Gastroesophageal sphincter (tissue), 4 donors: ENCODE measurements around the gene FBXO47. TPM values are rescaled to one million over a fixed set of nuclear protein-coding genes. Genes with fewer than 3 reads are reported as not detected.
A peak's percentile ranks its signal among the peaks of the same experiment; 100 is the strongest.

ENCODE experiments used
- ATAC-seq: fragments of 150-250 bp; one replicate; pipeline ENCODE4 v1.9.1; 2016; ENCODE audit warnings: mild to moderate bottlenecking, moderate library complexity
- H3K27ac ChIP-seq, 4 donors: fragments of 200-600 bp; sonication (generic) in 3 of 4; 1 replicate in 3 of 4; 2 replicates in 1 of 4; pipeline ENCODE4 v1.5.1; 2016 to 2019
- H3K27me3 ChIP-seq: fragments of 200-600 bp; sonication (generic); one replicate; pipeline ENCODE4 v1.5.1; 2019
- H3K36me3 ChIP-seq, 2 donors: fragments of 200-600 bp; sonication (generic); one replicate each; pipeline ENCODE4 v1.5.1; 2019; ENCODE audit warnings: control low read depth in 1 of 2
- H3K4me1 ChIP-seq, 3 donors: fragments of 200-600 bp; sonication (generic); 1 replicate in 2 of 3; 2 replicates in 1 of 3; pipeline ENCODE4 v1.5.1; 2016 to 2019; ENCODE audit warnings: control low read depth in 2 of 3
- H3K4me3 ChIP-seq, 2 donors: fragments of 200-600 bp; sonication (generic); one replicate each; pipeline ENCODE4 v1.5.1; 2019; ENCODE audit warnings: mild to moderate bottlenecking in 1 of 2, moderate library complexity in 1 of 2
- H3K9me3 ChIP-seq, 3 donors: fragments of 200-600 bp; sonication (generic); one replicate each; pipeline ENCODE4 v1.5.1; 2017 to 2019; ENCODE audit warnings: control low read depth in 2 of 3
- EP300 ChIP-seq: sonication (generic); formaldehyde crosslinking; IDR thresholded peaks from one replicate; pipeline ENCODE4 v1.6.1; 2017; ENCODE audit warnings: antibody characterized with exemption, mild to moderate bottlenecking
- POLR2A ChIP-seq, 2 donors: fragments of 450-650 bp; IDR thresholded peaks; one replicate each; pipeline ENCODE4 v1.6.1; 2017; ENCODE audit warnings: antibody characterized with exemption in 2 of 2, mild to moderate bottlenecking in 2 of 2, moderate library complexity in 1 of 2
- POLR2AphosphoS5 ChIP-seq: sonication (generic); formaldehyde crosslinking; IDR thresholded peaks from one replicate; pipeline ENCODE4 v1.6.1; 2017; ENCODE audit warnings: antibody characterized with exemption
- WGBS, 2 donors: methylation state at CpG; one replicate each; pipeline ENCODE4 v1.1.5; 2018; ENCODE audit warnings: low coverage in 1 of 2; 5-methylcytosine and 5-hydroxymethylcytosine counted together
- total RNA-seq, 4 donors: library from RNA; depleted of rRNA; stranded (reverse); fragments of >200 nt; gene quantifications; one replicate each; pipeline ENCODE4 v1.1.0, GENCODE V29; 2016
- TF ChIP-seq, protein P1 (sequence below), 4 experiments: fragments of 200-600 bp in 2 of 4; fragments of 450-650 bp in 2 of 4; sonication (generic) in 1 of 4; IDR thresholded peaks; one replicate each; pipeline ENCODE4 v1.5.1; 2017 to 2019; ENCODE audit warnings: antibody characterized with exemption in 4 of 4, mild to moderate bottlenecking in 2 of 4, moderate library complexity in 2 of 4

FBXO47 gene
- total RNA-seq, 4 donors from 2014 or later: 0.25 TPM; not detected in 3

DNA sequence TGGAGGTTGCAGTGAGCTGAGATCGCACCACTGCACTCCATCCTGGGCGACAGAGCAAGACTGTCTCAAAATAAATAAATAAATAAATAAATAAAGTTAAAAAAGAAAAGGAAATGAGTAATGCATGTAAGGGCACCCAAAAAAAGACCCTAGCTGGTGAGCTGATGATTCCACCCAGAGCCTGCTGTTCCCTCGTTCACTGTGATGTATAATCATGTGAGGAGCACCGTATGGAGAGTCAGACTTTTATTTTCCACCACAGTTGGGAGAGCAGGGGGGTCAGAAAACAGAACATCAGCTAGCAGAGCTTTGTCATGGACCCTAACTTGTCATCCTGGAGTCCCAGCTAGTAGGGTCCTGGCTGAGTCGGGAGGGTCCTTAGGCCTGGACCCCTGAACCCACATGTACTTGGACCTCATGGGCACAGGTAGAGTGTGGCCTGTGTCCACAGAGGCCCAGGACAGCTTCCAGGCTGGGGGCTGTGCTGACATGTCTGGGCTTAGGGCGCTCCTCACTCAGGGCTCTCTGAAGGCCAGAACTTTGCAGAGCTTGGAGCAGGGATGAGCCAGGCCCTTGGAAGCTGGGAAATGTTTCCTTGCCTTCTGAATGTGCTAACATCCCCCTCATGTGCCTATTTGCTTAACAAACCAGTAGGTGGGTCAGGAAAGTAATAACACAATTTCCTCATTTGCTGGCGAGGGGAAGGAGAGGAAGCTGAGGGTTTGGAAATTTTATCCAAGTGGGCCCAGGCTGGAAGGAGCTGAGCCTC is 60.6 kb downstream of the FBXO47 start:
- WGBS, 2 donors: 59 to 60% methylated on average over 2 to 5 of the region's 7 CpGs
- H3K4me1 ChIP-seq: peaks cover 0 to 80% (median 29%) of the 10 kb centered on the region in 3 donors
- H3K27me3 ChIP-seq: no peaks in the 10 kb centered on the region
- peak overlapping the region in 3 of 4 donors; percentile 51 to 68 (median 65) for H3K27ac ChIP-seq
- H3K36me3 ChIP-seq: peaks cover 0 to 59% of the 10 kb centered on the region in 2 donors
- ATAC-seq: peak; percentile 61
- no peak for TF ChIP-seq EP300
- TF ChIP-seq, protein P1, sequence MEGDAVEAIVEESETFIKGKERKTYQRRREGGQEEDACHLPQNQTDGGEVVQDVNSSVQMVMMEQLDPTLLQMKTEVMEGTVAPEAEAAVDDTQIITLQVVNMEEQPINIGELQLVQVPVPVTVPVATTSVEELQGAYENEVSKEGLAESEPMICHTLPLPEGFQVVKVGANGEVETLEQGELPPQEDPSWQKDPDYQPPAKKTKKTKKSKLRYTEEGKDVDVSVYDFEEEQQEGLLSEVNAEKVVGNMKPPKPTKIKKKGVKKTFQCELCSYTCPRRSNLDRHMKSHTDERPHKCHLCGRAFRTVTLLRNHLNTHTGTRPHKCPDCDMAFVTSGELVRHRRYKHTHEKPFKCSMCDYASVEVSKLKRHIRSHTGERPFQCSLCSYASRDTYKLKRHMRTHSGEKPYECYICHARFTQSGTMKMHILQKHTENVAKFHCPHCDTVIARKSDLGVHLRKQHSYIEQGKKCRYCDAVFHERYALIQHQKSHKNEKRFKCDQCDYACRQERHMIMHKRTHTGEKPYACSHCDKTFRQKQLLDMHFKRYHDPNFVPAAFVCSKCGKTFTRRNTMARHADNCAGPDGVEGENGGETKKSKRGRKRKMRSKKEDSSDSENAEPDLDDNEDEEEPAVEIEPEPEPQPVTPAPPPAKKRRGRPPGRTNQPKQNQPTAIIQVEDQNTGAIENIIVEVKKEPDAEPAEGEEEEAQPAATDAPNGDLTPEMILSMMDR (IDR thresholded peaks at IDR 0.05): no peak
- TF ChIP-seq POLR2AphosphoS5: no peak
- no peak for TF ChIP-seq POLR2A (IDR thresholded peaks at IDR 0.05)
- no peak overlapping the region for H3K4me3 ChIP-seq
- H3K9me3 ChIP-seq: no peaks in the 10 kb centered on the region

DNA sequence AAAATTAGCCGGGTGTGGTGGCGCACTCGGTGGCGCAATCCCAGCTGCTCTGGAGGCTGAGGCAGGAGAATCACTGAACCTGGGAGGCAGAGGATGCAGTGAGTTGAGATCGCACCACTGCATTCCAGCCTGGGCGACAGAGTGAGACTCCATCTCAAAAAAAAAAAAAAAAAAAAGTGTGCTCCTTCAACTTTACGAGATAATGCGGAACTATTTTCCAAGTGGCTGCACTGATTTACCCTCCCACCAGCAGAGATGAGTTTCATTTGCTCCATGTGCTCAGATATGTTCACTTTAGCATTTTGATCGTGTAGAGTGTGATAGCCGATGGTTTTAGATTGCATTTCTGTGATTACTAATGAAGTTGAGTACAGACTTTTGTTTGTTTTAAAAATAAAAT is 61.8 kb downstream of the FBXO47 start:
- Histone ChIP-seq H3K4me3 (no peak overlapping the region), H3K27me3 (no peaks in the 10 kb centered on the region), H3K4me1 (peaks cover 0 to 81% (median 39%) of the 10 kb centered on the region in 3 donors), H3K27ac (no peak overlapping the region), H3K36me3 (peaks cover 0 to 51% of the 10 kb centered on the region in 2 donors), H3K9me3 (no peaks in the 10 kb centered on the region)
- TF ChIP-seq POLR2AphosphoS5: no peak
- TF ChIP-seq, protein P1 (IDR thresholded peaks at IDR 0.05): no peak
- no peak for TF ChIP-seq POLR2A (IDR thresholded peaks at IDR 0.05)
- no peak for TF ChIP-seq EP300
- 86 to 94% methylated on average over 3 to 7 of the region's 10 CpGs for WGBS, 2 donors
- no peak for ATAC-seq

DNA sequence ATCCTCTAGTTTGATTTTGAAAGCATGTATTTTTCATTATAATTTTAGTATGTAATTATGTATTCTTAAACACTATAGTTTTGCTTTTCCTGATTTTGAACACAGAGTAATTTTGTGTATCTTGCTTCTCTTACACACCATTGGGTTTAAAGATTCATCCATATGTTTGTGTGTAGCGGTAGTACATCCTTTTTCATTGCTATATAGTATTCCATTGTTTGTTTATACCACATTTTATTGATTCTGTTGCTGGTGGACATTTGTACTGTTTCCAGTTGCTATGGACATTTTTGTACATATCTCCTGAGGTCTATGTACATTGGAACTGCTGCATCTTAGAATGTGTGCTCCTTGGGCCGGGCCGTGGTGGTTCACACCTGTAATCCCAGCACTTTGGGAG is 62.3 kb downstream of the FBXO47 start:
- no peaks in the 10 kb centered on the region for H3K9me3 ChIP-seq
- H3K27ac ChIP-seq: no peak overlapping the region
- 100% methylated on average over 1 to 3 of the region's 3 CpGs for WGBS, 2 donors
- no peak for ATAC-seq
- TF ChIP-seq, protein P1 (IDR thresholded peaks at IDR 0.05): no peak
- TF ChIP-seq POLR2AphosphoS5 (no peak), POLR2A (IDR thresholded peaks at IDR 0.05) (no peak), EP300 (no peak)
- peaks cover 0 to 47% of the 10 kb centered on the region in 2 donors for H3K36me3 ChIP-seq
- peaks cover 0 to 80% (median 40%) of the 10 kb centered on the region in 3 donors for H3K4me1 ChIP-seq
- no peak overlapping the region for H3K4me3 ChIP-seq
- H3K27me3 ChIP-seq: no peaks in the 10 kb centered on the region

DNA sequence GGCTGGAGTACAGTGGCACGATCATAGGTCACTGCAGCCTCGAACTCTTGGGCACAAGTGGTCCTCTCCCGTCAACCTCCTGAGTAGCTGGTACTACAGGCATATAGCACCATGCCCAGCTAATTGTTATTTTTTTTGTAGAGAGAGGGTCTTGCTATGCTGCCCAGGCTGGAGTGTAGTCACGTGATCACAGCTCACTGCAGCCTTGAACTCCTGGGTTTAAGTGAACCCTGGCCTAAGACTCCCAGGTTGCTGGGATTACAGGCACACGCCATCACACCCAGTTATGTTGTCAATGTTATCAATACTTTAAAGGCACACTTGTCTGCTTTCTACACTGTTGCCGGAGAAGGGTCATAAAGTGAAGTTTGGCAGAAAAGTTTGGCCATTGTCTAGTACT is 63.8 kb downstream of the FBXO47 start:
- Histone ChIP-seq H3K9me3 (no peaks in the 10 kb centered on the region), H3K27ac (no peak overlapping the region), H3K36me3 (peaks cover 0 to 62% of the 10 kb centered on the region in 2 donors), H3K4me1 (peaks cover 0 to 80% (median 49%) of the 10 kb centered on the region in 3 donors), H3K4me3 (no peak overlapping the region), H3K27me3 (no peaks in the 10 kb centered on the region)
- TF ChIP-seq POLR2AphosphoS5 (no peak), POLR2A (IDR thresholded peaks at IDR 0.05) (no peak), EP300 (no peak)
- TF ChIP-seq, protein P1 (IDR thresholded peaks at IDR 0.05): no peak
- WGBS, 2 donors: 91 to 96% methylated on average over 4 to 6 of the region's 6 CpGs
- ATAC-seq: no peak
